ENCODE results near the gene CTAGE6.
"Not testable (repeated sequence)": the region's sequence is repeated elsewhere in the genome, so short reads cannot be mapped to it uniquely, and the experiment has no call there.

- not testable (repeated sequence) for TF ChIP-seq CTCF (IDR thresholded peaks at IDR 0.05; ENCODE audit: insufficient read depth, low read length); POLR2AphosphoS5 (IDR thresholded peaks at IDR 0.05; ENCODE audit: low read depth); SPI1 (IDR thresholded peaks at IDR 0.05; ENCODE audit: borderline replicate concordance, low read depth)
Measured at GRCh38 chr7:143795653-143796052, 38.2 kb upstream of the CTAGE6 start.

Measured in HL-60 (cell line).